ENCODE data around the gene HSPBAP1.

HSPBAP1 gene

DNA sequence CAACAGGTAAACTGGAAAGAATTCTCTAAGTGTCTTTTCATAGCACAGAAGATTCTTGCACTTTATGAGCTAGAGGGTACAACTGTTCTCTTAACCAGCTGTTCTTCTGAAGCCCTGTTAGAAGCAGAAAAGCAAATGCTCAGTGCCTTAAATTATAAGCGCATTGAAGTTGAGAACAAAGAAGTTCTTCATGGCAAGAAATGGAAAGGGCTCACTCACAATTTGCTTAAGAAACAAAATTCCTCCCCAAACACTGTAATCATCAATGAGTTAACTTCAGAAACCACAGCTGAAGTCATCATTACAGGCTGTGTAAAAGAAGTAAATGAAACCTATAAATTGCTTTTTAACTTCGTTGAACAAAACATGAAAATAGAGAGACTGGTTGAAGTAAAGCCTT lies 93.4 kb downstream of the HSPBAP1 start:
- no peak overlapping the region for H3K4me3 ChIP-seq (ENCODE audit: low read depth, low read length)
- DNase-seq (ENCODE audit: low read depth): no peak
- TF ChIP-seq, protein P1, sequence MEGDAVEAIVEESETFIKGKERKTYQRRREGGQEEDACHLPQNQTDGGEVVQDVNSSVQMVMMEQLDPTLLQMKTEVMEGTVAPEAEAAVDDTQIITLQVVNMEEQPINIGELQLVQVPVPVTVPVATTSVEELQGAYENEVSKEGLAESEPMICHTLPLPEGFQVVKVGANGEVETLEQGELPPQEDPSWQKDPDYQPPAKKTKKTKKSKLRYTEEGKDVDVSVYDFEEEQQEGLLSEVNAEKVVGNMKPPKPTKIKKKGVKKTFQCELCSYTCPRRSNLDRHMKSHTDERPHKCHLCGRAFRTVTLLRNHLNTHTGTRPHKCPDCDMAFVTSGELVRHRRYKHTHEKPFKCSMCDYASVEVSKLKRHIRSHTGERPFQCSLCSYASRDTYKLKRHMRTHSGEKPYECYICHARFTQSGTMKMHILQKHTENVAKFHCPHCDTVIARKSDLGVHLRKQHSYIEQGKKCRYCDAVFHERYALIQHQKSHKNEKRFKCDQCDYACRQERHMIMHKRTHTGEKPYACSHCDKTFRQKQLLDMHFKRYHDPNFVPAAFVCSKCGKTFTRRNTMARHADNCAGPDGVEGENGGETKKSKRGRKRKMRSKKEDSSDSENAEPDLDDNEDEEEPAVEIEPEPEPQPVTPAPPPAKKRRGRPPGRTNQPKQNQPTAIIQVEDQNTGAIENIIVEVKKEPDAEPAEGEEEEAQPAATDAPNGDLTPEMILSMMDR (IDR thresholded peaks at IDR 0.05; ENCODE audit: control insufficient read depth, extremely low read depth, insufficient read depth): no peak

- TF ChIP-seq, protein P1 (IDR thresholded peaks at IDR 0.05; ENCODE audit: control insufficient read depth, extremely low read depth, insufficient read depth): no peak
- DNase-seq (ENCODE audit: low read depth): no peak
- no peak overlapping the region for H3K4me3 ChIP-seq (ENCODE audit: low read depth, low read length)
Measured at GRCh38 chr3:122697952-122698620, 95.5 kb downstream of the HSPBAP1 start.

- no peak overlapping the region for H3K4me3 ChIP-seq (ENCODE audit: low read depth, low read length)
- no peak for DNase-seq (ENCODE audit: low read depth)
- TF ChIP-seq, protein P1 (IDR thresholded peaks at IDR 0.05; ENCODE audit: control insufficient read depth, extremely low read depth, insufficient read depth): no peak
Measured at GRCh38 chr3:122695927-122696561, 97.6 kb downstream of the HSPBAP1 start.

DNA sequence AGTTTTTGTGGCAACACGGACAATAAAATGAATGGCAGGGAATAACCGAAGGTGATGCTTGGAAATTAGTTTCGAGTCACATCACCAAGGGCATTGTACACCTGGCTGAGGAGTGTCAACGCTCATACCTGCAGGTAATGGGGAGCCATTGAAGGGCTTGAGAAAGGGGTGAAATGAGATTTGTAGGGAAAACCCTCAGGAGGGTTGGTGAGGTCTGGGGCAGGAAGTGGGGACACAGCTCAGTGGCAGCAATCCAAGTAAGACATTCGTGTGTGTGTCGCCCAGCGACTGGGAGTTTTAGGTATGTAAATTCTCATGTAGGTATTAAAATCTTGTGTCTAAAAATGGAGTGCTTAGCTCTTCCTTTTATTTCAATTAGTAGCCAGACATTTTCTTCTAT lies 98.7 kb downstream of the HSPBAP1 start:
- no peak for DNase-seq (ENCODE audit: low read depth)
- H3K4me3 ChIP-seq (ENCODE audit: low read depth, low read length): no peak overlapping the region
- TF ChIP-seq, protein P1 (IDR thresholded peaks at IDR 0.05; ENCODE audit: control insufficient read depth, extremely low read depth, insufficient read depth): no peak

DNA sequence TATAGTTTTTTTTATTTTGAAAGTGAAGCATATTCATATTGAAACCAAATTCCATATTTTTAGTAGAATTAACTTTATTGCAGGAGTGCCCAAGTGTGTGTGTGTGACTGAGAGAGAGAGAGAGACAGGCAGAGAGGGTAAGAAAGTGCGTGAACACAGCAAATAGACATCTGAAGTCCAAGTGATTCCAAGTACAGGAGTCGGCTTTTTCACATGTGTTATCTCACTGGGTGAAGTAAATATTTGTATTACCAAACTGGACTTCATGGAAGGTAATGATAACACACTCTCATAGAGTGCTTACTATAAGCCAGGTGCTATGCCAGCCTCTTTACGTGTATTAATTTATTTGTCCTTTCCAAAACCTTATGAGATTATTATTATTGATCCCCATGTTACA lies 101.0 kb downstream of the HSPBAP1 start:
- H3K4me3 ChIP-seq (ENCODE audit: low read depth, low read length): no peak overlapping the region
- peak; percentile 11 for DNase-seq (ENCODE audit: low read depth)
- TF ChIP-seq, protein P1 (IDR thresholded peaks at IDR 0.05; ENCODE audit: control insufficient read depth, extremely low read depth, insufficient read depth): no peak

DNA sequence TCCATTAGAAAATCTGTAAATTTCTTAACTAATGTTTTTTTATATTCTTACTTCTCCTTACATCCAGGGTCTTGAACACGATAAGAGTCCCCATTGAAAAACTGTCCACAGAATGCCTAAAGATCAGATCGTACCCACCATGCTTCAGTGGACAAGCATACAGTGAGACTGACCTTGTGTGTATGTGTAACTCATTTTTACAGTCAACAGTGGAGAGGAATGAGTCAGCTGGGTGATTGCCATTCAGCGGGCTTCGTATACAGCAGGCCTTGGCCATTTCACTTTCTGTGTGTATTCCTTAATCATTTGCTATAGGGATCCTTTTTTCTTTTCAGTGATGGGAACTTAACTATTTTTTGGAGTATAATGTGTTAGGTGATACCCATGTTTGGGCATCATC lies 102.4 kb downstream of the HSPBAP1 start:
- TF ChIP-seq, protein P1 (IDR thresholded peaks at IDR 0.05; ENCODE audit: control insufficient read depth, extremely low read depth, insufficient read depth): no peak
- H3K4me3 ChIP-seq (ENCODE audit: low read depth, low read length): no peak overlapping the region
- no peak for DNase-seq (ENCODE audit: low read depth)

- DNase-seq (ENCODE audit: low read depth): no peak
- no peak overlapping the region for H3K4me3 ChIP-seq (ENCODE audit: low read depth, low read length)
- TF ChIP-seq, protein P1 (IDR thresholded peaks at IDR 0.05; ENCODE audit: control insufficient read depth, extremely low read depth, insufficient read depth): no peak
Measured at GRCh38 chr3:122690096-122690495, 103.5 kb downstream of the HSPBAP1 start.

Data from LNCaP clone FGC (cell line).